ENCODE data around the gene SRSF3.
A peak's percentile ranks its signal among the peaks of the same experiment; 100 is the strongest.
"Not testable (repeated sequence)": the region's sequence is repeated elsewhere in the genome, so short reads cannot be mapped to it uniquely, and the experiment has no call there.

The SRSF3 gene

GRCh38 chr6:36594029-36594815, at the start of gene SRSF3:
Gene SRSF3, plus strand, starts transcription at chr6:36594362. Its CDS starts 2,401 bp downstream, at chr6:36596763.
- DNase-seq (ENCODE audit: low read depth), result peak; percentile 92

DNA sequence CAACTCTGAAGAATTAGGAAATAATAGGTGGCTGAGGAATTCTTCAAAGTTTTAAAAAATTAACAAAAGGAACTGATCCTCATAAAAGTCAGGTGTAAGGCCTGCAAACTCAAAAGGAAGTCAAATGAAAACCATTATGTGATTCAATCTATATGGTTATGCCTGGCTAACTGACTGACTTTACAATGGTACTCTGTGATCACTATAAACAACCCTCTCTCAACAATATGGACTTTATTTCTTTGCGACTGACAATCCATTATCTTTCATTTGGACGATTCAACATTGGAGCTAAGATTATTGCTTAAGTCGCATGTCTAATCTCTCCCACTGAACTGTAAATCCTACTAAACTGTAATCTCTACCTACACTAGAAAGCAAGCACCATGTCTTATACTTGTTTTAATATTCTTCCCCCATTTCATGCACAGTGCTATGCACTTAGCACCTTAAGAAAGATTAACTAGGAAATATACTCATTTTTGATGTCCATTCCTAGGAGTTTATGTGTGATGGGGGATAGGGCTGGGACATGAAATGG, 48.3 kb upstream of the SRSF3 start:
- no peak for DNase-seq (ENCODE audit: low read depth)

GRCh38 chr6:36546308-36546919, 47.7 kb upstream of the SRSF3 start:
- no peak for DNase-seq (ENCODE audit: low read depth)

- peak; percentile 93 for DNase-seq (ENCODE audit: low read depth)
Observed at GRCh38 chr6:36546920-36547645, 47.1 kb upstream of the SRSF3 start, which contains the start of gene STK38. Gene STK38, minus strand, starts transcription at chr6:36547479. Its CDS starts 7,277 bp downstream, at chr6:36540202.

DNA sequence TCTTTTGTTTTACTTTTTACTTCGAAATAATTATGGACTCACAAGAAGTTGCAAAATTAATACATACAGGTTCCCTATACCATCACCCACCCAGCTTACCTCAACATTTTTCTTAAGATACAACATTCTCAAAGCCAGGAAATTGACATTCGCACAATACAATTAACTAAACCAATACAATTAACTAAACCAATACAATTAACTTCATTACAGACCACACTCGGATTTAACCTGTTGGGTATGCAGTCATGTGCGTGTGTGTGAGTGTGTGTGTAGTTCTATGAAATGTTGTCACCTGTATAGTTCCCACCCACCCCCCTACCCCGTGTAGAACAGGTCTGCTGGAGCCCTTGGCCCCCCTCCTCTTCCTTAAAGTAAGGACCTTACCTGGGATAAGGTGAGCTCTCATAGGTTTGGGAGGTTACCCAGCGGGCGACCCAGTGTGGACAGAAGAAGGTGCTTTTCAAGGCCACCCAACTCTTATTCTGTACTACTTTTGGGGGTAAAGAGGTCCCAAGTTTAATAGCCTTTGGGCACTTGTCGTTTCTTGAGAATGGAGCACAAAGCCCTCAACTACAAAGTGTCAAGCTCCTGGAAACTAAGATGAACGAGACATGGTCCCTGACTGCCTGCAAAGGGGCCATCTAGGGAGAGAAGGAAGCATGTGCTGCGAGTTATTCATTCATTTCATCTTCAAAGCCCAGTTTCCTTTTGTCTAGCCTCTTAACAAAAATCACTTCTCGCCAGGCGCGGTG, 46.3 kb upstream of the SRSF3 start:
- no peak for DNase-seq (ENCODE audit: low read depth)

GRCh38 chr6:36548401-36548743, 45.8 kb upstream of the SRSF3 start:
- no peak for DNase-seq (ENCODE audit: low read depth)

- no peak for DNase-seq (ENCODE audit: low read depth)
Observed at GRCh38 chr6:36550473-36551000, 43.6 kb upstream of the SRSF3 start.

DNA sequence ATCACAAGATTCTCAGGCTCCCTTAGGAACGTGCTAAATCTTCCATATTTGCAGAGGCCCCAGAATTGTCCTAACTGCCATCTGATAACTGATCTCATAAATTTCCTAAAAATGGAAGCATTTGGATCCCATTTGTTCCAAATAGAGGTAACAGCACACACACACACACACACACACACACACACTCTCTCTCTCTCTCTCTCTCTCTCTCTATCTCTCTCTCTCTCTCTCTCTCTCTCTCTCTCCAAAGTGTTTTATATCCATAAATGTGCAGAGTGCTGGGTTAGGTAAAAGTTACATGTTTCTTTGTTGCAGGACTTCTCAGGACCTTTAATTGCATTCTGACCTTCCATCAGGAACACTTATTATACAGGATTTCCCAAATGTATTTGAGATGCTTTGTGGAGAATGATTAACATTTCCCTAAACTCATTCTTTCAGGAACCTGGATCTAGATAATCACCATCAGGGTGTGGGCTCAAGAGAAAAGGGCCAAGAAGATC, 38.4 kb upstream of the SRSF3 start:
- DNase-seq (ENCODE audit: low read depth), result no peak

DNA sequence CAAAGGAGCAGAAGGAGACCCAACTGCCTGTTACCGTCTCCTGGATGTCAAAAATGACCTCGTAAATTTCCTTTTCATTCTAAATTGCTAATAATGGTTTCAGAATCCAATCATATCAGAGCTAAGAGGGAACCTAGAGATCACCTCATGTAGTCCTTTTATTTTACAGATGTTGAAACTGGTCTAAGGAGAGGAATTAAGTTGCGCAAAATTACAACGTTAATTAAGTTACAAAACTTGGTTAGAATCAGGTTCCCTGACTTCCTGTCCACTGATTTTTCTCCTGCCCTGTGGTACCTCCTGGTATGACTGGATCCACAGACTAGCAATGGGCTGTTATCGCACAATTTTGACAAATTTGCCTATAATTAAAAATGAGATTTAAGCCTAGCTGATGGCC, 37.9 kb upstream of the SRSF3 start:
- no peak for DNase-seq (ENCODE audit: low read depth)

- DNase-seq (ENCODE audit: low read depth), result no peak
Observed at GRCh38 chr6:36559011-36559793, 35.0 kb upstream of the SRSF3 start.

DNA sequence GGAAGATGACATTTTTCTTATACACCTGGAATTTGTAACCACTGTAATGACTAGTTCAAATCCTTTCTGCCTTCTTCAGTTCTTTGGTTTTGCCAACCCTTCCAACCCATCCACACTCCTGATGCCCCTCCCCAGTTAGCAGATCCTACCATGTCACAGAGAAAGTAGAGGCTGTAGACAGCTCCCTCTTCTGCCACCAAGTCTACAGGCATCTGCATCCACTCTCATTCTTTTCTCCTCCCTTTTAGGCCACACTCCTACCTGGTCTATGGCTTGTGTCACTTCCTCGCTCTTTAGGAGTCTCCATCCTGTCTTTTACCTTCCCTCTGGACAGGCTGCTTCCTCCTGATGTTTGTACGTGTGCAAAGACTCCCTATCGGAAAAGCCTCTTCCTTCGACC, 33.3 kb upstream of the SRSF3 start:
- no peak for DNase-seq (ENCODE audit: low read depth)

DNA sequence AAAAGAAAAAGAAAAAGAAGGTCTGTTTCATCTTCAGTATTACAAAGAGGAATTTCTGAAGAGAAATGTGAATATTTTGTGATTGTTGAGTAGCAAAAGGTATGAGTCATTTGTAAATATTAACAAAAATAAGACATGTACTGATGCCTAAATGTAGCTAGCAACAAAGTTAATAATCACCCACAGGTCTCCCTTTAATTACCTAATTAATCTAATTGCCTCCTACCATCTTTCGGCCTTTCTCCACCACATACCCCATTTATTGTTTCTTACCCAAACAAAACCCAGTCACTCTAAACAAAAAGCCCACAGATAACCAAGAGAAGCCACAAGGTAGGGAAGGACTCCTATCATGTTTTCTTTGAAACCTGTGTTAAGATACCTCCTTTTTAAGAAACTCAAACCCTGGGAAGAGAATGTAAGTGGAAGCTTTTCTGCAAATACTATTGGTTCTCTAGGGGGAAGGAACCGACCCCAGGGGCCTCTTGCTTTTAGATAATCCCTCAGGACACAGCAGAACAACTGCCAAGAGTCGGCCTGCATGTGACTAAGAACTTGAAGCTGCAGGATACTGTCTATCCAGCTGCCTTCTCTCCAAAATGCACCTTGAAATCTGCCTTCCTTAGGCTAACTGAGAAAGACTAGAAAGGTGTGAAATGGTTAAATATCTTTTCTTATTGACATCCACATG, 30.8 kb upstream of the SRSF3 start:
- DNase-seq (ENCODE audit: low read depth), result no peak

- DNase-seq (ENCODE audit: low read depth), result no peak
Observed at GRCh38 chr6:36563928-36564284, 30.3 kb upstream of the SRSF3 start.

DNA sequence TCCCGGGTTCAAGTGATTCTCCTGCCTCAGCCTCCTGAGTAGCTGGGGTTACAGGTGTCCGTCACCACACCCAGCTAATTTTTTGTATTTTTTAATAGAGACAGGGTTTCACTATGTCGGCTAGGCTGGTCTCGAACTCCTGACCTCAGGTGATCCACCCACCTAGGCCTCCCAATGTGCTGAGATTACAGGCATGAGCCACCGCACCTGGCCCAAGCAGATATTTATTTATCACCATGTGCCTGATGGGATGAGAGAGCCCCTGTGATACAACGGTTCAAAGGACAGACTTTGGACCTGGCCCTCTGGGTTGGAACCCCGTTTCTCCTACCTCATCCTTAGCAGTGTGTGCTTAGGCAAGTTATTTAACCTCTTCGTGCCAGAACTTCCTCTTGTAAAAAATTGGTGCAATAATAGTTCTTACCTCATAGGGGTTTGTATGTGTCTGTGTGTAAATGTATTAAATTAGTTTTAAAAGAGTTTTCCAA, 27.7 kb upstream of the SRSF3 start:
- no peak for DNase-seq (ENCODE audit: low read depth)

DNA sequence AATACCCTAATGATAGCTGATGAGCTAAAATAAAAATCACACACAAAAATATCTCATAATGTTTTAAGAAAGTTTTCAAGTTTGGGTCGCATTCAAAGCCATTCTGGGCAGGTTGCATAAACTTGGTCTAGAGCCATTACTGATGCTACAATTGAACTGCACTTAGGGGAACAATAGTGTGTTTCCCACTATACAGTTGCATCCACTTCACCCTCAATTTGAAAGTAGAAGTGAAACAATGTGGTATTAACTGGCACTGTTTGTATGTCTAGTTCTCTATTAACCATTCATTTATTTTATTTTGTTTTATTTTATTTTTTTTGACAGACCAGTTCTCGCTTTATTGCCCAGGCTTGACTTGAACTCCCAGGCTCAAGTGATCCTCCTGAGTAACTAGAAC, 23.9 kb upstream of the SRSF3 start:
- DNase-seq (ENCODE audit: low read depth), result no peak

DNA sequence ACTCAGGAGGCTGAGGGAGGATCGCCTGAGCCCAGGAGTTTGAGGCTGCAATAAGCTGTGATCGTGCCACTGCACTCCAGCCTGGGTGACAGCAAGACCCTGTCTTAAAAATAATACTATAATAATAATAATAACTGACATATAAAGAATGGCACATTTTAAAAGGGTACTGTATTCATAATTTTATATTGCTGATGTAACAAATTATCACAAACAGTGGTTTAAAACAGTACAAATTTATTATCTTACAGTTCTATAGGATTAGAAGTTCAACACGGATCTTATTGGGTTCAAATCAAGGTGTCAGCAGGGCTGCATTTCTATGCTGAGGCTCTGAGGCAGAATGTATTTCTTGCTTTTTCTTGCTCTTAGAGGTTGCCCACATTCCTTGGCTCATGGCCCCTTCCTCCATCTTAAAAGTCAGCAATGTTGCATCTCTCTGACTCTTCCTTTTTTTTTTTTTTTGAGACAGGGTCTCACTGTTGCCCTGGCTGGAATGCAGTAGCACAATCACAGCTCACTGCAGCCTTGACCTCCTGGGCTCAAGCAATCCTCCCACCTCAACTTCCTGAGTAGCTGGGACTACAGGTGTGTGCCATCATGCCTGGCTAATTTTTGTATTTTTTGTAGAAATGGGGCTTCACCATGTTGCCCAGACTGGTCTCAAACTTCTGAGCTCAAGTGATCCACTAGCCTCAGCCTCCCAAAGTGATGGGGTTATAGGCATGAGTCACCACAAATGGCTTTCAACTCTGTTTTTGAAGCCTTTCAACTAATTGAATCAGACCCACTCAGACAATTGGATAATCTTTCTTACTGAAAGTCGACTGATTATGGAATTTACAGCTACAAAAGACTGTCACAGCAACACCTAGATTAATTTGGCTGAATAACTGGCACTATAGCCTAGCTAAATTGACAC, 22.8 kb upstream of the SRSF3 start:
- DNase-seq (ENCODE audit: low read depth), result no peak

DNA sequence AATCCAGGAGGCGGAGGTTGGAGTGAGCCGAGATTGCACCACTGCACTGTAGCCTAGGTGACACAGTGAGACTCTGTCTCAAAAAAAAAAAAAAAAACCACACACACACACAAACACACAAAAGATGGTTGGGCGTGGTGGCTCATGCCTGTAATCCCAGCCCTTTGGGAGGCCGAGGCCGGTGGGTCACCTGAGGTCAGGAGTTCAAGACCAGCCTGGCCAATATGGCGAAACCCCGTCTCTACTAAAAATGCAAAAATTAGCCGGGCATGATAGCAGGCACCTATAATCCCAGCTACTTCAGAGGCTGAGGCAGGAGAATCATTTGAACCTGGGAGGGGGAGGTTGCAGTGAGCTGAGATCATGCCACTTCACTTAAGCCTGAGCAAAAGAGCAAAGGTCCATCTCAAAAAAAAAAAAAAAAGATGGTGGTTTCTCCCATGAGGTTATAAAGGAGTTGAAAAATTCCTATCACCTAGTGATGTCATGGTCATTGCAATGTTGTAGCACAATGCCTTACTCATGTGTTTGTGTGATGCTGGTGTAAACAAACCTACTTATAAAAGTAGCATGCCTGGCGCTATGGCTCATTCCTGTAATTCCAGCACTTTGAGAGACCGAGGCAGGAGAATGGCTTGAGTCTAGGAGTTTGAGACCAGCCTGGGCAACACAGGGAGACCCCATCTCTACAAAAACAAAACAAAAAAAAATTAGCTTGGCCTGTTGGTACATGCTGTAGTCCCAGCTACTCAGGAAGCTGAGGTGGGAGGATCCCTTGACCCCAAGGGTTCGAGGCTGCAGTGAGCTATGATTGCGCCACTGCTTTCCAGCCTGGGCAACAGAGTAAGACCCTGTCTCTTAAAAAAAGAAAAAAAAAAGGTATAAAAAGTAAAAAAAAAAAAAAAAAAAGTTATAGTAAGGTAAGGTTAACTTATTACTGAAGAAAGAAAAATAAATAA, 21.5 kb upstream of the SRSF3 start:
- DNase-seq (ENCODE audit: low read depth), result not testable (repeated sequence)

DNA sequence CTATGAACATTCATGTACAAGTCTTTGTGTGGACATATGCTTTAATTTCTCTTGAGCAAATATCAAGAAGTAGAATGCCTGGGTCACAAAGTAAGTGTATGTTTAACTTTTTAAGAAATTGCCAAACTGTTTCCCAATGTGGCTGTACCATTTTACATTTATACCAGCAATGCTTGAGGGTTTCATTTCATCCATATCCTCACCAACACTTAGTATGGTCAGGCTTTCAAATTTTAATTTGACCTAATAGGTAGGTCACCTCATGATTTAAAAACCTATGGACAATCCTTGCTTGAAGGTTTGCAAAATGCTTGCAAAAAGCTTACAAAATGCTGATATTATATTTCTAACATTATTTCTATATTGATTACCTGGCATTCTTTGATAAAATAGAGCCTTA, 19.5 kb upstream of the SRSF3 start:
- DNase-seq (ENCODE audit: low read depth), result no peak

Measured in stimulated activated CD8-positive, alpha-beta memory T cell treated with anti-CD3 and anti-CD28 coated beads, Interleukin-12 subunit alpha, Interleukin-12 subunit beta, amount 100 ng/mL, for 4 hours (primary cell).